ENCODE results near the gene MAPK1IP1L. TPM values are rescaled to one million over a fixed set of nuclear protein-coding genes. Genes with fewer than 3 reads are reported as not detected.

The MAPK1IP1L gene
- polyA plus RNA-seq, 1 of the 3 experiments (the other 2 are of a cell fraction) = 129 TPM

- no peaks in the 10 kb centered on the region for H3F3A ChIP-seq (replicated peaks; ENCODE audit: insufficient read depth)
- ChIA-PET POLR2A (interaction anchor here (0.8 to 3.0 kb wide), 8 partner anchors 12 to 461 kb away, joined by 3 to 32 read pairs (median 4); partner anchors contain the start of gene MAPK1IP1L), CTCF (interaction anchor here (1.0 to 7.0 kb wide), 6 partner anchors 10 to 463 kb away, joined by 3 to 40 read pairs (median 4); partner anchors contain the start of genes MAPK1IP1L and SAMD4A)
- DNase-seq = peak; percentile 96
- peaks cover 83% of the 10 kb centered on the region for H3K79me2 ChIP-seq (ENCODE audit: insufficient read depth)
- H3K9ac ChIP-seq = peak within 1 kb of the TSS; percentile 94
- H2AFZ ChIP-seq (ENCODE audit: low read depth) = peak within 1 kb of the TSS; percentile 93
- H4K20me1 ChIP-seq (ENCODE audit: insufficient read depth) = peaks cover 32% of the 10 kb centered on the region
- H3K9me2 ChIP-seq = no peaks in the 10 kb centered on the region
- H3K4me1 ChIP-seq (ENCODE audit: control insufficient read depth in 1 of 2, insufficient read depth in 2 of 2, low read depth in 1 of 2, low read length in 1 of 2) = peaks cover 17 to 19% of the 10 kb centered on the region in 2 experiments; a peak in 3 of 4 replicates
- H3K9me3 ChIP-seq = no peaks in the 10 kb centered on the region
- H3K36me3 ChIP-seq (replicated peaks in 1 of 2; ENCODE audit: control insufficient read depth in 1 of 2, insufficient read depth in 2 of 2, low read length in 1 of 2) = peaks cover 6 to 9% of the 10 kb centered on the region in 2 experiments
- 1% methylated on average over 34 of the region's 56 CpGs for WGBS (ENCODE audit: low lambda C conversion rate)
- H3K4me2 ChIP-seq = peak within 1 kb of the TSS; percentile 87
- H3K27ac ChIP-seq (ENCODE audit: low read depth in 2 of 2, low read length in 1 of 2) = peak within 1 kb of the TSS; percentile 78 to 84
- H3K27me3 ChIP-seq (ENCODE audit: insufficient read depth) = no peaks in the 10 kb centered on the region
- peak within 1 kb of the TSS; percentile 69 to 73 for H3K4me3 ChIP-seq (ENCODE audit: low read depth in 2 of 2, low read length in 1 of 2)
- TF ChIP-seq, protein P1, sequence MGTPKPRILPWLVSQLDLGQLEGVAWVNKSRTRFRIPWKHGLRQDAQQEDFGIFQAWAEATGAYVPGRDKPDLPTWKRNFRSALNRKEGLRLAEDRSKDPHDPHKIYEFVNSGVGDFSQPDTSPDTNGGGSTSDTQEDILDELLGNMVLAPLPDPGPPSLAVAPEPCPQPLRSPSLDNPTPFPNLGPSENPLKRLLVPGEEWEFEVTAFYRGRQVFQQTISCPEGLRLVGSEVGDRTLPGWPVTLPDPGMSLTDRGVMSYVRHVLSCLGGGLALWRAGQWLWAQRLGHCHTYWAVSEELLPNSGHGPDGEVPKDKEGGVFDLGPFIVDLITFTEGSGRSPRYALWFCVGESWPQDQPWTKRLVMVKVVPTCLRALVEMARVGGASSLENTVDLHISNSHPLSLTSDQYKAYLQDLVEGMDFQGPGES (IDR thresholded peaks at IDR 0.05; ENCODE audit: low read depth, low read length) = no peak
- no peak for TF ChIP-seq RXRA (IDR thresholded peaks at IDR 0.05; ENCODE audit: borderline replicate concordance, low read depth)
- no peak for TF ChIP-seq EP300 (IDR thresholded peaks at IDR 0.05; ENCODE audit: borderline replicate concordance in 1 of 2, low read depth in 1 of 2, low read length in 1 of 2)
- TF ChIP-seq, protein P2, sequence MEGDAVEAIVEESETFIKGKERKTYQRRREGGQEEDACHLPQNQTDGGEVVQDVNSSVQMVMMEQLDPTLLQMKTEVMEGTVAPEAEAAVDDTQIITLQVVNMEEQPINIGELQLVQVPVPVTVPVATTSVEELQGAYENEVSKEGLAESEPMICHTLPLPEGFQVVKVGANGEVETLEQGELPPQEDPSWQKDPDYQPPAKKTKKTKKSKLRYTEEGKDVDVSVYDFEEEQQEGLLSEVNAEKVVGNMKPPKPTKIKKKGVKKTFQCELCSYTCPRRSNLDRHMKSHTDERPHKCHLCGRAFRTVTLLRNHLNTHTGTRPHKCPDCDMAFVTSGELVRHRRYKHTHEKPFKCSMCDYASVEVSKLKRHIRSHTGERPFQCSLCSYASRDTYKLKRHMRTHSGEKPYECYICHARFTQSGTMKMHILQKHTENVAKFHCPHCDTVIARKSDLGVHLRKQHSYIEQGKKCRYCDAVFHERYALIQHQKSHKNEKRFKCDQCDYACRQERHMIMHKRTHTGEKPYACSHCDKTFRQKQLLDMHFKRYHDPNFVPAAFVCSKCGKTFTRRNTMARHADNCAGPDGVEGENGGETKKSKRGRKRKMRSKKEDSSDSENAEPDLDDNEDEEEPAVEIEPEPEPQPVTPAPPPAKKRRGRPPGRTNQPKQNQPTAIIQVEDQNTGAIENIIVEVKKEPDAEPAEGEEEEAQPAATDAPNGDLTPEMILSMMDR (IDR thresholded peaks at IDR 0.05) = no peak
- TF ChIP-seq, protein P3, sequence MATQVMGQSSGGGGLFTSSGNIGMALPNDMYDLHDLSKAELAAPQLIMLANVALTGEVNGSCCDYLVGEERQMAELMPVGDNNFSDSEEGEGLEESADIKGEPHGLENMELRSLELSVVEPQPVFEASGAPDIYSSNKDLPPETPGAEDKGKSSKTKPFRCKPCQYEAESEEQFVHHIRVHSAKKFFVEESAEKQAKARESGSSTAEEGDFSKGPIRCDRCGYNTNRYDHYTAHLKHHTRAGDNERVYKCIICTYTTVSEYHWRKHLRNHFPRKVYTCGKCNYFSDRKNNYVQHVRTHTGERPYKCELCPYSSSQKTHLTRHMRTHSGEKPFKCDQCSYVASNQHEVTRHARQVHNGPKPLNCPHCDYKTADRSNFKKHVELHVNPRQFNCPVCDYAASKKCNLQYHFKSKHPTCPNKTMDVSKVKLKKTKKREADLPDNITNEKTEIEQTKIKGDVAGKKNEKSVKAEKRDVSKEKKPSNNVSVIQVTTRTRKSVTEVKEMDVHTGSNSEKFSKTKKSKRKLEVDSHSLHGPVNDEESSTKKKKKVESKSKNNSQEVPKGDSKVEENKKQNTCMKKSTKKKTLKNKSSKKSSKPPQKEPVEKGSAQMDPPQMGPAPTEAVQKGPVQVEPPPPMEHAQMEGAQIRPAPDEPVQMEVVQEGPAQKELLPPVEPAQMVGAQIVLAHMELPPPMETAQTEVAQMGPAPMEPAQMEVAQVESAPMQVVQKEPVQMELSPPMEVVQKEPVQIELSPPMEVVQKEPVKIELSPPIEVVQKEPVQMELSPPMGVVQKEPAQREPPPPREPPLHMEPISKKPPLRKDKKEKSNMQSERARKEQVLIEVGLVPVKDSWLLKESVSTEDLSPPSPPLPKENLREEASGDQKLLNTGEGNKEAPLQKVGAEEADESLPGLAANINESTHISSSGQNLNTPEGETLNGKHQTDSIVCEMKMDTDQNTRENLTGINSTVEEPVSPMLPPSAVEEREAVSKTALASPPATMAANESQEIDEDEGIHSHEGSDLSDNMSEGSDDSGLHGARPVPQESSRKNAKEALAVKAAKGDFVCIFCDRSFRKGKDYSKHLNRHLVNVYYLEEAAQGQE (IDR thresholded peaks at IDR 0.05; ENCODE audit: low read depth, low read length) = no peak
- TF ChIP-seq, protein P4, sequence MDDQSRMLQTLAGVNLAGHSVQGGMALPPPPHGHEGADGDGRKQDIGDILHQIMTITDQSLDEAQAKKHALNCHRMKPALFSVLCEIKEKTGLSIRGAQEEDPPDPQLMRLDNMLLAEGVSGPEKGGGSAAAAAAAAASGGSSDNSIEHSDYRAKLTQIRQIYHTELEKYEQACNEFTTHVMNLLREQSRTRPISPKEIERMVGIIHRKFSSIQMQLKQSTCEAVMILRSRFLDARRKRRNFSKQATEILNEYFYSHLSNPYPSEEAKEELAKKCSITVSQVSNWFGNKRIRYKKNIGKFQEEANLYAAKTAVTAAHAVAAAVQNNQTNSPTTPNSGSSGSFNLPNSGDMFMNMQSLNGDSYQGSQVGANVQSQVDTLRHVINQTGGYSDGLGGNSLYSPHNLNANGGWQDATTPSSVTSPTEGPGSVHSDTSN (IDR thresholded peaks at IDR 0.05) = no peak
- no peak for TF ChIP-seq RCOR1 (IDR thresholded peaks at IDR 0.05; ENCODE audit: low read length)
- TF ChIP-seq EZH2phosphoT487 (IDR thresholded peaks at IDR 0.05; ENCODE audit: borderline replicate concordance, low read depth) = no peak
- TF ChIP-seq, protein P5, sequence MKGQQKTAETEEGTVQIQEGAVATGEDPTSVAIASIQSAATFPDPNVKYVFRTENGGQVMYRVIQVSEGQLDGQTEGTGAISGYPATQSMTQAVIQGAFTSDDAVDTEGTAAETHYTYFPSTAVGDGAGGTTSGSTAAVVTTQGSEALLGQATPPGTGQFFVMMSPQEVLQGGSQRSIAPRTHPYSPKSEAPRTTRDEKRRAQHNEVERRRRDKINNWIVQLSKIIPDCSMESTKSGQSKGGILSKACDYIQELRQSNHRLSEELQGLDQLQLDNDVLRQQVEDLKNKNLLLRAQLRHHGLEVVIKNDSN (IDR thresholded peaks at IDR 0.05; ENCODE audit: borderline replicate concordance, low read depth) = no peak; the same call in 1 of the 2 replicates
- TF ChIP-seq, protein P6, sequence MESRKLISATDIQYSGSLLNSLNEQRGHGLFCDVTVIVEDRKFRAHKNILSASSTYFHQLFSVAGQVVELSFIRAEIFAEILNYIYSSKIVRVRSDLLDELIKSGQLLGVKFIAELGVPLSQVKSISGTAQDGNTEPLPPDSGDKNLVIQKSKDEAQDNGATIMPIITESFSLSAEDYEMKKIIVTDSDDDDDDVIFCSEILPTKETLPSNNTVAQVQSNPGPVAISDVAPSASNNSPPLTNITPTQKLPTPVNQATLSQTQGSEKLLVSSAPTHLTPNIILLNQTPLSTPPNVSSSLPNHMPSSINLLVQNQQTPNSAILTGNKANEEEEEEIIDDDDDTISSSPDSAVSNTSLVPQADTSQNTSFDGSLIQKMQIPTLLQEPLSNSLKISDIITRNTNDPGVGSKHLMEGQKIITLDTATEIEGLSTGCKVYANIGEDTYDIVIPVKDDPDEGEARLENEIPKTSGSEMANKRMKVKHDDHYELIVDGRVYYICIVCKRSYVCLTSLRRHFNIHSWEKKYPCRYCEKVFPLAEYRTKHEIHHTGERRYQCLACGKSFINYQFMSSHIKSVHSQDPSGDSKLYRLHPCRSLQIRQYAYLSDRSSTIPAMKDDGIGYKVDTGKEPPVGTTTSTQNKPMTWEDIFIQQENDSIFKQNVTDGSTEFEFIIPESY (IDR thresholded peaks at IDR 0.05; ENCODE audit: borderline replicate concordance, low read depth) = no peak
- TF ChIP-seq NRF1 (IDR thresholded peaks at IDR 0.05; ENCODE audit: low read depth, low read length) = peak; percentile 78
- TF ChIP-seq FOXJ3 (CRISPR knock-in tag; IDR thresholded peaks at IDR 0.05) = no peak
- TF ChIP-seq, protein P7, sequence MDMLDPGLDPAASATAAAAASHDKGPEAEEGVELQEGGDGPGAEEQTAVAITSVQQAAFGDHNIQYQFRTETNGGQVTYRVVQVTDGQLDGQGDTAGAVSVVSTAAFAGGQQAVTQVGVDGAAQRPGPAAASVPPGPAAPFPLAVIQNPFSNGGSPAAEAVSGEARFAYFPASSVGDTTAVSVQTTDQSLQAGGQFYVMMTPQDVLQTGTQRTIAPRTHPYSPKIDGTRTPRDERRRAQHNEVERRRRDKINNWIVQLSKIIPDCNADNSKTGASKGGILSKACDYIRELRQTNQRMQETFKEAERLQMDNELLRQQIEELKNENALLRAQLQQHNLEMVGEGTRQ (IDR thresholded peaks at IDR 0.05; ENCODE audit: borderline replicate concordance, low read depth, low read length) = no peak
- TF ChIP-seq FOXM1 (IDR thresholded peaks at IDR 0.05; ENCODE audit: low read depth) = no peak
- peak; percentile 96 for TF ChIP-seq MXI1 (IDR thresholded peaks at IDR 0.05; ENCODE audit: low read depth, low read length)
- TF ChIP-seq RAD21 (IDR thresholded peaks at IDR 0.05; ENCODE audit: low read length) = no peak
- peak; percentile 79 for TF ChIP-seq CHD2 (IDR thresholded peaks at IDR 0.05; ENCODE audit: low read length, partially characterized antibody)
- peak; percentile 95; the same call in 1 of the 2 replicates for TF ChIP-seq SIN3A (IDR thresholded peaks at IDR 0.05; ENCODE audit: borderline replicate concordance, low read depth, low read length)
- peak; percentile 38; the same call in 1 of the 2 replicates for TF ChIP-seq TCF12 (IDR thresholded peaks at IDR 0.05)
Observed at GRCh38 chr14:55026793-55027561, 24.5 kb upstream of the MAPK1IP1L start, which contains the start of the genes SOCS4 and WDHD1. Gene SOCS4 (plus strand): TSS chr14:55027236. CDS start chr14:55043042, 15,806 bp downstream. Gene WDHD1 (minus strand): TSS chr14:55027099. CDS start chr14:55026787, 312 bp downstream.
